SH-SY5Y (cell line): ENCODE measurements around the gene ZBTB17.

Experiments
- GATA2 ChIP-seq: IDR thresholded peaks from 2 replicates; pipeline ENCODE4 v1.6.1; 2011; ENCODE audit warnings: mild to moderate bottlenecking, low read depth, low read length
- GATA3 ChIP-seq: IDR thresholded peaks from 2 replicates; pipeline ENCODE4 v1.6.1; 2011; ENCODE audit warnings: low read depth, mild to moderate bottlenecking, low read length, moderate library complexity

- TF ChIP-seq GATA2 (no peak), GATA3 (no peak)
These were observed 3.5 kb downstream of the ZBTB17 start for GRCh38 chr1:15972409-15972808.
